Left ventricle myocardium inferior (tissue), 1 donor: ENCODE measurements around the gene DPF3. TPM values are rescaled to one million over a fixed set of nuclear protein-coding genes. Genes with fewer than 3 reads are reported as not detected.

Source experiments
- DNase-seq: peaks from one replicate; pipeline ENCODE4 v3.0.0-alpha.2; 2020
- H3K27ac ChIP-seq: fragments of 200-600 bp; replicated peaks from 2 replicates; pipeline ENCODE4 v1.8.0; 2021
- H3K27me3 ChIP-seq: fragments of 200-600 bp; 2 replicates; pipeline ENCODE4 v1.8.0; 2021; ENCODE audit warnings: low read depth
- H3K36me3 ChIP-seq: fragments of 200-600 bp; 2 replicates; pipeline ENCODE4 v1.8.0; 2021
- H3K4me1 ChIP-seq: fragments of 200-600 bp; 2 replicates; pipeline ENCODE4 v1.8.0; 2021
- H3K4me3 ChIP-seq: fragments of 200-600 bp; 2 replicates; pipeline ENCODE4 v1.8.0; 2021; ENCODE audit warnings: mild to moderate bottlenecking, moderate library complexity
- H3K9me3 ChIP-seq: fragments of 200-600 bp; replicated peaks from 2 replicates; pipeline ENCODE4 v1.8.0; 2021
- CTCF ChIP-seq: fragments of 200-600 bp; IDR thresholded peaks from 2 replicates; pipeline ENCODE4 v1.8.0; 2021; ENCODE audit warnings: antibody characterized with exemption, mild to moderate bottlenecking, borderline replicate concordance
- intact Hi-C: fragments of 100-400 bp; cut with micrococcal nuclease; formaldehyde crosslinking; loops from one replicate; pipeline ENCODE4 v1.11.0; 2022
- total RNA-seq: library from RNA; stranded (reverse); fragmentation: NEBNext Ultra II Directional; extraction: Animal tissue kit (Norgen Biotek cat#: 25700); gene quantifications from one replicate; pipeline ENCODE4 v1.2.1, GENCODE V29; 2021
- donor health status: DM: no; HTN: yes; CAD: no; lungs with severe emphysema.

Gene DPF3
- total RNA-seq, 1 donor from 2014 or later: 37.7 TPM

- H3K9me3 ChIP-seq: no peaks in the 10 kb centered on the region
- no peak overlapping the region for H3K27ac ChIP-seq
- H3K27me3 ChIP-seq: no peaks in the 10 kb centered on the region
- TF ChIP-seq CTCF: no peak
- intact Hi-C loops: no loop called here
- no peak overlapping the region for H3K4me3 ChIP-seq
- H3K4me1 ChIP-seq: peaks cover 60% of the 10 kb centered on the region
- no peak for DNase-seq
- H3K36me3 ChIP-seq: no peaks in the 10 kb centered on the region
Observed at GRCh38 chr14:72863216-72864006, 30.5 kb downstream of the DPF3 start.

- no peaks in the 10 kb centered on the region for H3K9me3 ChIP-seq
- DNase-seq: no peak
- H3K27me3 ChIP-seq: no peaks in the 10 kb centered on the region
- intact Hi-C loops: no loop called here
- TF ChIP-seq CTCF: no peak
- peak overlapping the region; percentile 23 for H3K27ac ChIP-seq
- peaks cover 70% of the 10 kb centered on the region for H3K4me1 ChIP-seq
- H3K36me3 ChIP-seq: no peaks in the 10 kb centered on the region
- H3K4me3 ChIP-seq: no peak overlapping the region
Observed at GRCh38 chr14:72856530-72857266, 37.2 kb downstream of the DPF3 start.

- Histone ChIP-seq H3K36me3 (no peaks in the 10 kb centered on the region), H3K4me1 (peaks cover 63% of the 10 kb centered on the region), H3K27me3 (no peaks in the 10 kb centered on the region), H3K4me3 (no peak overlapping the region), H3K27ac (no peak overlapping the region), H3K9me3 (no peaks in the 10 kb centered on the region)
- DNase-seq: no peak
- no peak for TF ChIP-seq CTCF
- intact Hi-C loops: no loop called here
Observed at GRCh38 chr14:72855913-72856312, 38.0 kb downstream of the DPF3 start.

DNA sequence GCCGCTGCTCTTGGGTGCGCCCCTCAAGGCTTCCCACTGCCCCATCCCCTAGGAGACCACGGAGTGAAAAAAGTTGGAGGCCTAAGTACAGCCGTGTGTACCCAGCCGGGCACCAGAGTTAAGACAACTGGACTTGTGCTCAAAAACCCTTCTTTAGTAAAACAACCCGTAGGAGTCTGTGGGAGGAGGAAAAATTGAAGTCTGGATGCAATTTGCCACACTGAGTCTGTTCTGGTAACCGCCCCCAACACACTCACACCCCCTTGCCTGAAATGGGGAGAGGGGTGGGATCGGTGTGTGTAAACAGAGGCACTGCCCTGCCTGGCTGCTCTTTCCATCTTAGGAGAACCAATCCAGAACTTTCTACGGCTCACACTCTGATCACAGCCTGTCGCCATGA is 41.7 kb downstream of the DPF3 start:
- TF ChIP-seq CTCF: no peak
- intact Hi-C loops: no loop called here
- Histone ChIP-seq H3K9me3 (no peaks in the 10 kb centered on the region), H3K4me3 (no peak overlapping the region), H3K27me3 (no peaks in the 10 kb centered on the region), H3K4me1 (peaks cover 57% of the 10 kb centered on the region), H3K27ac (no peak overlapping the region), H3K36me3 (no peaks in the 10 kb centered on the region)
- no peak for DNase-seq

GRCh38 chr14:72851635-72852034 is 42.3 kb downstream of the DPF3 start:
- H3K4me3 ChIP-seq: no peak overlapping the region
- intact Hi-C loops: no loop called here
- H3K4me1 ChIP-seq: peaks cover 51% of the 10 kb centered on the region
- H3K9me3 ChIP-seq: no peaks in the 10 kb centered on the region
- no peak for DNase-seq
- no peaks in the 10 kb centered on the region for H3K36me3 ChIP-seq
- H3K27ac ChIP-seq: no peak overlapping the region
- no peak for TF ChIP-seq CTCF
- H3K27me3 ChIP-seq: no peaks in the 10 kb centered on the region
